SU-DHL-6 (cell line): ENCODE results near the gene ZNF346.

Source experiments
- CTCF ChIP-seq: fragments of 200-600 bp; sonication (generic); IDR thresholded peaks from one replicate; pipeline ENCODE4 v1.5.1; 2017; ENCODE audit warnings: antibody characterized with exemption, mild to moderate bottlenecking, low read length, moderate library complexity; ENCODE audit not compliant: insufficient read depth, poor library complexity, severe bottlenecking
- EZH2phosphoT487 ChIP-seq: fragments of 200-600 bp; sonication (generic), shearing (Covaris generic); conservative IDR thresholded peaks from 2 replicates; pipeline ENCODE4 v1.6.1; 2018; ENCODE audit warnings: mild to moderate bottlenecking, antibody characterized with exemption, low read length, moderate library complexity, mixed read lengths

GRCh38 chr5:177045631-177046030 is 23.1 kb downstream of the ZNF346 start:
- no peak for TF ChIP-seq CTCF
- TF ChIP-seq EZH2phosphoT487: no peak
